ENCODE measurements around the gene GJB3.
A peak's percentile ranks its signal among the peaks of the same experiment; 100 is the strongest.
"Not testable (repeated sequence)": the region's sequence is repeated elsewhere in the genome, so short reads cannot be mapped to it uniquely, and the experiment has no call there.

The GJB3 gene

DNA sequence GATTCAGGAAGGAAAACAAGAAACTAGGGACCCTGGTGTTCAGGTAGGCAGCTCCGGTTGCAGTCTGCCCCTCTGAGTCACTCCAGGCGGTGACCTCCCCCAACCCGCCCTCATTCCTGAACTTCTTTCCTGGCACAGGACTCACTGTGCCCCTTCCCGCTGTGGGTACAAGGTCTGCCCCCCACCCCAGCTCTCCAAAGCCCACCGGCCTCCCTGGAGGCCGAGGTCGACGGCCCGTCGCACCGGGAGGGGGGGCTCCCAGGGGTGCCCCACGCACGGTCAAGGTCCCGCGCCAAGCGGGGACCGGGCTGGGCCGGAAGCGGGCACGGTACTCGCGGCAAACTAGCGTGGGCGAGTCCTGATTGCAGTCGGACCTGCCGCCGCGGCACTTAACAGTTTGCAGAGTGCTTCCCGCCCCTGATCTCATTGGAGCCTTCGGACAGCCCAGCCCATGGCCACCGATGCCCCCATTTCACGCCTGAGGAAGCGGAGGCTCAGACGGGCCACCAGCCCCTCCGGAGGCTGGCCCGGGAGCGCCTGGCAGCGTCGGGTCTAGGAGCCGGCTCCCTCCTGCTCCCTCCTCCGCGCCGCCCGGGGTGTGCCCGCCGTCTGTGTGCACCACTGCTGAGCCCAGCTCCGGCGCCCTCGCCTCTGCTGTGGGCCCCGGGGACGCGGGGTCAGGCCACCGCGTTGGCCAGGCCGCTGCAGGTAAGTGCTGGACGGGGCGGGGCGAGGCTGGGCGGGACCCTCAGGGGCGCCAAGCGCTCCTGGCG, at the start of gene GJB3:
Gene GJB3 (plus strand): TSS at position 144 of the 773 bp plus-strand sequence. CDS start 3,549 bp downstream, outside the sequence.
- no peak for DNase-seq

GRCh38 chr1:34732831-34733230, 48.2 kb upstream of the GJB3 start:
- not testable (repeated sequence) for DNase-seq

DNA sequence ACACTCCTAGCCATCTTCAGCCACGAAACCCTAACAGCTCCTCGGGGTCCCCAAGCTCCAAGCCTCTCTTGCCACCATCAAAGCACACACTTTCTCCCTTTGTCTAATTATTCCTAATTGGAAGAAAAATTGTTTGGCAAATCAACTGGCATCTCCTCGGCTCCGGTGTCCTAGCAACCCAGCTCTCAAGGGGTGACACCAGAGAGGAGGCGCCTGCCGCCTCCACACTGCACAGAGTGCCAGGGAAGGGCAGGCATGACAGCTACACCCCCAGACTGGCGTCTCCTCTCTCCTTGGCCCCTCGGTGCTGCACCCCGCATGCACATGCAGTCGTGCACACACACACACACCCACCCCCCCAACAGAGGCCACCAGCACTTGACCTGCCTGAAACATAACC, 44.3 kb upstream of the GJB3 start:
- no peak for DNase-seq

DNA sequence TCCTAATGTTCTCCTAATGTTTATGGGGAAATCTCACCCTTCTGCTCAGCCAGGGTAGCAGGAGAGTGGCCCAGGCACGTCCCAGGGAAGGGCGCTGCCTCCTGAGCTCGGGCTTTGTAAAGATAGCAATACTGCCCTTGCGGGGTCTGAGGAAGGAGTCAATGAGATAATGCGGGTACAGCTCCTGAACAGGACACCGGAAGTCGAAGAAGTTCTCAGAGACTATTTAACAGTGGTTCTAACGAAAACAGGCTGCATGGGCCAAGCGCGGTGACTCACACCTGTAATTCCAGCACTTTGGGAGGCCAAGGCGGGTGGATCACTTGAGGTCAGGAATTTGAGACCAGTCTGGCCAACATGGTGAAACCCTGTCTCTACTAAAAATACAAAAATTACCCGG, 43.8 kb upstream of the GJB3 start:
- not testable (repeated sequence) for DNase-seq

DNA sequence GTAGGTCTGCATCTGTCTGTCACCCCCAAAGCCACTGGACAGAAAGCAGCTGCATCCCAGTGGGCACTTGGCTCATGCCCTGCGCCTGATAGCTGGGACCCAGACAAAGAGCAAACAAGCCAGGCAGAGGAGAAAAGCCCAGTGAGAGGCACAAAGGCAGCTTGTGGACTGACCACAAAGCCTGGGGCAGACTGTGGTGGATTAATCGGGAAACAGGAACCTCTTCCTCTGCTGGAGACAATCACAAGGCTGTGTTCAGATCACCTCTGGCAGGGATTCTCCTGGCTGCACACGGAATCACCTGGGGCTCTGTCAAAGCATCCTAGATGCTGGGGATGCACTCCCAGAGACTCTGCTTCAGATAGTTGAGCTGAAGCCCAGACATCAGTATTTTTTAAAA, 41.4 kb upstream of the GJB3 start:
- no peak for DNase-seq

DNA sequence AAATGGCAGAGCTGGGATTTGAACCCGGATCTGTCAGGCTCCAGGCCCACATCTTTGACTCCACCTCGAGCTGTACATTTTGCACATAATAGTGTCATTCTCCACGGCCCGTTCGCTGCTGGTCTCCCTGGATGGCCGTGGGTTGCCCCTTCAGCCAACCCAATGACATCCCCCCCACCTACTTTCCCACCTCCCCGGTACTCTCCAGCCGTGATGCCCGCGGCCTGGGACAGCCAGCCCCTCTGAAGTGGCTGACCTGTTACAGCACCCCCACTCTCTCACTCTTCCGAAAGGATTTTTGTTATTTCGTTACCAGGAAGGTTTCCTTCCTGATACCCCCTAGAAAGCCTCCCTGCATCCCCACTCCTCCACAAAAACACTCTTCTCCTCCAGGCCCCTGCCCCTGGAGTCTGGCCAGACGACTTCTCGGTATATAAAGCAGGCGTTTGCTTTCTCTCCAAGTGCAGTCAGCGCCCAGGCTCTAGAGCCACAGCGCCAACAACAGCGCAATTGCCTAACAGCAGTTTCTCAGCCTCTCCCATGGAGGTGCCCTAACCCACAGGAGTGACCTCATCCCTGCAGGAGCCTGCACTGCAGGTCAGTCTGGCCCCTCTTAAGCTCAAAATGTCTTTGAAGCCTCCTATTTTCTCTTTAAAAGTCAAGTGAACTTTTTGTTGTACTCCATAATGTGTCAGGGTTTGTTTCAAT, 40.7 kb upstream of the GJB3 start:
- no peak for DNase-seq

- peak; percentile 79 for DNase-seq
These were observed 38.2 kb upstream of the GJB3 start for GRCh38 chr1:34742667-34743270.

GRCh38 chr1:34743775-34744174, 37.2 kb upstream of the GJB3 start:
- DNase-seq: no peak

- no peak for DNase-seq
These were observed 36.2 kb upstream of the GJB3 start for GRCh38 chr1:34744851-34745250.

DNA sequence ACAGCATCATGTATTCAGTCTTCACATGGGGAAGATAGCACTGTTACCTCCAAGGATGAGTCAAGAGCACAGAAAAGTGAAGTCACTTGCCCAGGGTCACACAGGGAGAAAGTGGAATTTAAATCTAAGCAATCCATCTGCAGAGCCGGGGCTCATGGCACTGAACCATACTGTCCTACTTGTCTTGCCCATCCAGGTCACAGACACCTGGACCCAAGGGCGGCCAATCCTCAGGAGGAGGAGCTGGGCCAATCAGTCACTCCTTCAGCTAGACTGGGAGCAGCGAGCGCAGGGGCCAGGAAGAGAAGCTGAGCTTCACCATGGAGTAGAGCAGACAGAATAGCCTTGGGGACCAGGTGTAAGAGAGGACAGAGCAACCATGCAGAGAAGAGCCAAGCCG, 35.3 kb upstream of the GJB3 start:
- no peak for DNase-seq

GRCh38 chr1:34746101-34746500, 34.9 kb upstream of the GJB3 start:
- DNase-seq: no peak

DNA sequence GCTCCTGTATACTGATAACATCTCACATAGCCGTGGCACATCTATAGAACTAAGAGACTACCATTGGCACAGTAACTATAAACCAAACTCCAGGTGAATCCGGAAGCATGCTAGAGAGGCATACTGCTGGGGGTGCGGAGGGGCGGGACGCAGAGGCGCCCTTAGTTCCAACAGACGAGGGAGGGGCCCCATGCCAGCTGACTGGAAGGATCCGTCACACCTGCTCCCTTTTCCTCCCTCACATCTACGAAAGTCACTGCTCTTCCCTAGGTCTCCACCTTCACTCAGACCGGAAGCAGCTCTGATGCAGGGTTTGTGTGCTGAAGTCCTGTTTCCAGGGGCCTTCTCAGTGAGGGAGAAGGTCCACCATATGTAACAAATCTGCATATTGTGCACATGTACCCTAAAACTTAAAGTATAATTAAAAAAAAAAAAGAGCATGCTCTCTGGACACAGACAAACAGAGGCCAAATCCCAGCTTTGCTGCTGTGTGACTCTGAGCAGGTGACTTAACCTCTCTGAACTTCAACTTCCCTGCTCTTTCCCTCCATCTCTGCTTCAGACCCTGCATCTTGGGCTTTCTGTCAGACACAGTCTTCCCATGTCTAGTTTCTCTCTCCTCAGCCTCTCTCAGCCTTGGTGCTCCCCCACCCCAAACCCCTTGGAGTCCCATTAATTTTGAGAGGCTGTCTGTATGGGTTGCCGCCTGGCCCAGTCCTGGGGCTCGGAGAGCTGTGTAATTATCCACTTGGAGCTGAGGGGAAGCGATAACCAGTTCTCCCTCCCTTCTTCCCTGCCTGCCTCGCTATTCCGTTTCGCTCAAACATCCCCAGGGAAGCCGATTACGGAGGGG, 34.0 kb upstream of the GJB3 start:
- DNase-seq: no peak

DNA sequence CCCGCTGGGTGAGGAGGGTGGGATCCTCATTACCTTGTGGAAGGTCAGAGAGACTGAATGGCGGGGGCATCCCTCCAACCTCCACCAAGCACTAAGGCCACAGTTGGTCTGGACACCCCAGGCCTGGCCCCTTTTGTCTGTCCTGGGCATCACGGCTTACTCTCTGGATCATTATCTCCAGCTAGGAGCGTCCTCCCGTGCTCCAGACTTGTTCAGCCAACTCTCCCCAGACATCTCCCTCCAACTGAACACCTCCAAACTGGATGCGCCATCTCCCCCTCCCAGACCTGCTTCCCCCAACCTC, 33.4 kb upstream of the GJB3 start:
- DNase-seq: no peak

- DNase-seq: no peak
These were observed 31.0 kb upstream of the GJB3 start for GRCh38 chr1:34749992-34750391.

DNA sequence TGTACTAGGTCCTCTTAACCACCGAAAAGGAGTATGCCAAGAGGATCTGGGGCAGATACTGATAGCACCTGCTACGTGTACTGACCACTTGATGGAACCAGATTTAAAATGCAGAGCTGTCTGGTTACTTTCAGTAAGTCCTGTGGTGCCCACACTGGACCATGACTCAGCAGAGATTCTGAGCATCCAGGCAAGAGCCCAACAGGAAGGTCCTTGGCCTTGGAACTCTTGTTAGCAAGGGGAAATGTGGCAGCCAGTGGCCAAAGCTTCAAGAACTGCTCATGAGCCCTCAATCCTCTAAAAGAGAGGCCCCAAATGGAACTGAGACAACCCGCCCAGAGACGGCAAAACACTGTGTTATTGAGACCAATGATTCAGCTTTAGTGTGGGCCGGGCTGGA, 30.4 kb upstream of the GJB3 start:
- DNase-seq: no peak

DNA sequence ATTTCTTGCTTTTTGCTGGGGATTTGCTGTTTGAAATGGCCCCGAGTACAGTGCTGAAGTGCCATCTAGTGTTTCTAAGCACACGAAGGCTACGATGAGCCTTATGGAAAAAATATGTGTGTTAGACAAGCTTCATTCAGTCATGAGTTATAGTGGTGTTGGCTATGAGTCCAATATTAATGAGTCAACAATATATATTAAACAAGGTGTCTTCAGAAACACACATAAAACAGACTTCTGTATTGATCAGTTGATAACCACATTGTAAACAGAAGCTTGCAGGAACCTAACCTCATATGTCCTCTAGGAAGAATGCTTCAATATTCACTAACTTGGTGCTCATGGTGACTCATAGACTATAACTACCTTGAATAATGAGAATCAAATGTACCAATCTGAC, 27.9 kb upstream of the GJB3 start:
- DNase-seq: no peak

DNA sequence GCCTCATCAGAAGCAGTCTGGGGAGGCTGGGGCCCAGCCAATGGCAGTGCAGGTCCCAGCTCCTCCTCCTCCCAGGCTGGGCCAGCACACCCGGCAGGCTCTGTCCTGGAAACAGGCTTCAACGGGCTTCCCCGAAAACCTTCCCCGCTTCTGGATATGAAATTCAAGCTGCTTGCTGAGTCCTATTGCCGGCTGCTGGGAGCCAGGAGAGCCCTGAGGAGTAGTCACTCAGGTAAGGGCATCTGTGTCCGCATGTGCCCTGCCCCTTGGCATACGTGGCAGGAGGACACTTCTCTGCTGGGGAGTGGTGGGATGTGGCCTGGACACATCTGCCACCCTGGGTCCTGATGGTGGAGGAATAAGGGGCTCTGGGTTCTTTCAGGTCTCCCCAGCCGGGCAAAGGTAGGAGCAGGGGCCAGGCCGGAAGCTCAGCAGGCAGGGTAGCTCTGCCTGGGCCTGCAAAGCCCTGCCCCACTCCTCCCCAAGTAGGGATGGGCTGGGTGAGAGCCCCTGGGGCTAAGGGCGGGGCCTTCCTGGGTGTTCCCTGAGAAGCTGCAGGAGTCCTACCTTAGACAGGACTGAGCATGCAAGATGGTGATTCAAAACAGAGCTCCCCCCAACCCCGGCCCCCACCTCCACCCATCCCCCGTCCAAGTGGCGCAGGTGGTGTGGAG, 25.9 kb upstream of the GJB3 start, which contains the start of gene GJB5:
Gene GJB5 (plus strand): TSS at position 84 of the 674 bp plus-strand sequence. CDS start 2,284 bp downstream, outside the sequence.
- DNase-seq: no peak

DNA sequence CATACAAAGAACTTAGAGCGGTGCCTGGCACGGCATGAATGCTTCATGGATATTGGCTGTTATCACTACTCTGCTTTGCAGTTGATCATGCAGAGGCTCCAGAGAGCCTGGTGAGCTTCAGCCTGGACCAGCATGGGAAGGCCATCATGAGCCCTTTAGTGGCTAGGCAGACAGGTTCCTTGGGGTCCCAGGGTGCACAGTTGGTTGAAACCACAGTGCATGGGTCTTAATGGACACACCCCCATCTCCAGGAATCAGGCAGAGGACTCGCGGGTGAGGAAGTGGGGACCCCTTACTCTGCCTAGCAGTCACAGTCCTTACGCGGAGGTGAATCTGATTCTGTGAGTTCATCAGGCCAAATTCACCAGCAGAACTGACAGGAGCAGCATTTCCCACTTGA, 25.1 kb upstream of the GJB3 start:
- DNase-seq: no peak

- no peak for DNase-seq
These were observed 23.6 kb upstream of the GJB3 start for GRCh38 chr1:34757386-34757785.

DNA sequence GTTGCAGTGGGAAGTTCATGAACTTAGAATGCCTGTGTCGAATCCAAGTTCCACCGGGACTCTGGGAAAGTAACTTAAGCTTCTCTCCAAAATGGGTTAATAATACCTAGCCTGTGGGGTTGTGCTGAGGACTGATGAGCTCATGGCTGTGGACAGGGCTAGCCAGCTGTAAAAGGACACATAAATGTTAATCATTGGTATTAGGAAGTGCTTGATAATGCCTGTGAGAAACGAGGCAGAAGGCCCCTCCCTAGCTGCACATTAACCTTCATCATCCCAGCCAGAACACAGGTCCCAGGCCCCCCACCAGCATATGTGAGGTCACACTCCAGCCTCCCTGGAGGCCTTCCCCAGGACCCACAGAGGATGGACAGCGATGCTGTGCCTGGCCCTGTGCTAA, 22.3 kb upstream of the GJB3 start:
- no peak for DNase-seq

- DNase-seq: no peak
These were observed 21.3 kb upstream of the GJB3 start, which contains the start of gene GJB4 for GRCh38 chr1:34759503-34760357. TSS of gene GJB4 (plus strand) at chr1:34759740. CDS start at chr1:34761255, 1,515 bp downstream.

Measured in right hindlimb (tissue), 1 donor.